Measurements from ENCODE around the gene SMU1.

SMU1 gene

GRCh38 chr9:33051144-33051543 is 25.3 kb downstream of the SMU1 start:
- no peak overlapping the region for H2AFZ ChIP-seq (ENCODE audit: low read depth, low read length, severe bottlenecking)
- H3K9me3 ChIP-seq (ENCODE audit: insufficient read depth, low read length): no peaks in the 10 kb centered on the region
- no peaks in the 10 kb centered on the region for H3K9me2 ChIP-seq (replicated peaks; ENCODE audit: insufficient read depth, low read length)
- H3F3A ChIP-seq (ENCODE audit: insufficient read depth): peaks cover 6% of the 10 kb centered on the region; the same call in 1 of the 2 replicates
- H3K4me3 ChIP-seq (ENCODE audit: insufficient read depth, low read length, poor library complexity, severe bottlenecking): no peak overlapping the region
- peaks cover 22% of the 10 kb centered on the region for H3K36me3 ChIP-seq (ENCODE audit: low read length)
- no peak for TF ChIP-seq CTCF (IDR thresholded peaks at IDR 0.05; ENCODE audit: insufficient read depth, low read length, poor library complexity, severe bottlenecking)
- no peak overlapping the region for H3K27ac ChIP-seq (ENCODE audit: low read depth, low read length)
- H3K79me2 ChIP-seq (ENCODE audit: insufficient read depth, low read length): no peaks in the 10 kb centered on the region
- H4K20me1 ChIP-seq (ENCODE audit: low read depth, low read length): no peaks in the 10 kb centered on the region
- H3K27me3 ChIP-seq (ENCODE audit: low read length): no peaks in the 10 kb centered on the region
- H3K4me2 ChIP-seq (ENCODE audit: low read depth, low read length, poor library complexity, severe bottlenecking): no peak overlapping the region
- no peak overlapping the region for H3K9ac ChIP-seq (ENCODE audit: low read length)

GRCh38 chr9:33049680-33050361 is 26.7 kb downstream of the SMU1 start:
- Histone ChIP-seq H3F3A (ENCODE audit: insufficient read depth) (peaks cover 15% of the 10 kb centered on the region), H3K9me3 (ENCODE audit: insufficient read depth, low read length) (no peaks in the 10 kb centered on the region), H3K9ac (ENCODE audit: low read length) (no peak overlapping the region), H3K4me3 (ENCODE audit: insufficient read depth, low read length, poor library complexity, severe bottlenecking) (no peak overlapping the region), H3K4me2 (ENCODE audit: low read depth, low read length, poor library complexity, severe bottlenecking) (no peak overlapping the region), H2AFZ (ENCODE audit: low read depth, low read length, severe bottlenecking) (no peak overlapping the region), H4K20me1 (ENCODE audit: low read depth, low read length) (no peaks in the 10 kb centered on the region), H3K79me2 (ENCODE audit: insufficient read depth, low read length) (no peaks in the 10 kb centered on the region), H3K27me3 (ENCODE audit: low read length) (no peaks in the 10 kb centered on the region), H3K36me3 (ENCODE audit: low read length) (peaks cover 18% of the 10 kb centered on the region), H3K27ac (ENCODE audit: low read depth, low read length) (no peak overlapping the region), H3K9me2 (replicated peaks; ENCODE audit: insufficient read depth, low read length) (no peaks in the 10 kb centered on the region)
- TF ChIP-seq EZH2phosphoT487 (conservative IDR thresholded peaks at IDR 0.05; ENCODE audit: low read length) (no peak), CTCF (IDR thresholded peaks at IDR 0.05; ENCODE audit: insufficient read depth, low read length, poor library complexity, severe bottlenecking) (no peak)

GRCh38 chr9:33048054-33048465 is 28.4 kb downstream of the SMU1 start:
- TF ChIP-seq EZH2phosphoT487 (conservative IDR thresholded peaks at IDR 0.05; ENCODE audit: low read length): no peak
- no peak for TF ChIP-seq CTCF (IDR thresholded peaks at IDR 0.05; ENCODE audit: insufficient read depth, low read length, poor library complexity, severe bottlenecking)
- Histone ChIP-seq H3K4me2 (ENCODE audit: low read depth, low read length, poor library complexity, severe bottlenecking) (no peak overlapping the region), H3K36me3 (ENCODE audit: low read length) (peaks cover 14% of the 10 kb centered on the region)

More at GRCh38 chr9:33048054-33048465, 28.4 kb downstream of the SMU1 start:
- Histone ChIP-seq H3K4me3 (ENCODE audit: insufficient read depth, low read length, poor library complexity, severe bottlenecking) (no peak overlapping the region), H3K9ac (ENCODE audit: low read length) (no peak overlapping the region), H4K20me1 (ENCODE audit: low read depth, low read length) (no peaks in the 10 kb centered on the region), H3K27ac (ENCODE audit: low read depth, low read length) (no peak overlapping the region), H2AFZ (ENCODE audit: low read depth, low read length, severe bottlenecking) (no peak overlapping the region), H3K9me3 (ENCODE audit: insufficient read depth, low read length) (no peaks in the 10 kb centered on the region), H3K79me2 (ENCODE audit: insufficient read depth, low read length) (no peaks in the 10 kb centered on the region), H3F3A (ENCODE audit: insufficient read depth) (peaks cover 29% of the 10 kb centered on the region), H3K9me2 (replicated peaks; ENCODE audit: insufficient read depth, low read length) (no peaks in the 10 kb centered on the region), H3K27me3 (ENCODE audit: low read length) (no peaks in the 10 kb centered on the region)

All from SU-DHL-6 (cell line).